ENCODE measurements around the gene DNAH17. TPM values are rescaled to one million over a fixed set of nuclear protein-coding genes. Genes with fewer than 3 reads are reported as not detected.

DNAH17 gene
- total RNA-seq, 1 experiment from 2014 or later = 0.76 TPM

DNA sequence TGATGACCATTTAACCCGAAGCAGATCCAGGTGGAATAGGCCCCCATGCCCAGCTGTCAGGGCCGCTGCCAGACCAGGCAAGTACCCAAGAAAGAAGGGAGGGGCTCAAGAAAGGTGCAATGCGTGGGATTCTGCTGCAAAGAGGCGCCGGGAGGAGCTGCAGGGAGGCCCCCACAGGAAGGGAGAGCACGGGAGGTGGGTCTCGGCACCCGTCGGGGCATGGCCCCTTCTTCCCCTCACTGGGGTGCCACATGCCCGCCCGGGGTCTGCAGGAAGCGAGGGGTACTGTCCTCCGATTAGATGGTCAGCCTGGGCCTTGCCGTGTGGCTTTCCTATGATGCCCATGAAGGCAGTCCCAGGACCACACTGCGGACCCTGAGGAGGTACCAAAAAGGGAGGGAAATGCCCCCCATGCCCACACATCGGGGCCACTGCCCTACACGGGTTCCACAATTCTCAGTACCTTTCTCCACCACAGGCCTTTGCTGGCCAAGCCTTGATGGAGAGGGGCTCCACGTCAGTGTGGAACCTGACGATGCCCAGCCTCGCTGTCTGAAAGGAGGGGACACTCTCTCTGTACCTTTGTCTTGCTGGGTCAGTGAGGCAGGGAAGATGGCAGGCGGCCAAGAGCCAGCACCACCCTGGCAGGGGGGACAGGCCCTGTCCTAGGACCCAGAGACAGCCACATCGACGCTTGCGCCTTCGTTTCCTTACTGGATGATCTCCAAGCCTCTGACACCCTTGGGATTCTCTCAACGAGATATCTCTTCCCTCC, 45.5 kb upstream of the DNAH17 start:
- no peaks in the 10 kb centered on the region for H3F3A ChIP-seq (ENCODE audit: insufficient read depth, low read depth)
- intact Hi-C loops (cut with micrococcal nuclease; ENCODE audit: unreplicated experiment) = no loop called here
- TF ChIP-seq CTCF (conservative IDR thresholded peaks at IDR 0.05) (no peak), EZH2 (IDR thresholded peaks at IDR 0.05; ENCODE audit: low read depth) (no peak)
- H3K9me3 ChIP-seq (ENCODE audit: insufficient read depth, low read depth) = no peaks in the 10 kb centered on the region
- no peak overlapping the region for H3K4me2 ChIP-seq
- ChIA-PET POLR2A (ENCODE audit: unreplicated experiment) (no interaction called here), CTCF (no interaction called here)
- no peak overlapping the region for H2AFZ ChIP-seq
- H3K4me1 ChIP-seq (replicated peaks; ENCODE audit: insufficient read depth) = no peaks in the 10 kb centered on the region
- no peaks in the 10 kb centered on the region for H3K27me3 ChIP-seq (ENCODE audit: insufficient read depth, low read depth)
- no peaks in the 10 kb centered on the region for H4K20me1 ChIP-seq (ENCODE audit: insufficient read depth)
- H3K4me3 ChIP-seq = no peak overlapping the region
- no peaks in the 10 kb centered on the region for H3K36me3 ChIP-seq (ENCODE audit: low read depth)
- no peak overlapping the region for H3K27ac ChIP-seq
- BruUV-seq (replicated peaks) = no TSS peak
- DNase-seq = no peak
- no peaks in the 10 kb centered on the region for H3K79me2 ChIP-seq (ENCODE audit: low read depth)
- no peaks in the 10 kb centered on the region for H3K9me2 ChIP-seq (ENCODE audit: insufficient read depth)

- Histone ChIP-seq H3K4me2 (no peak overlapping the region), H3F3A (ENCODE audit: insufficient read depth, low read depth) (no peaks in the 10 kb centered on the region), H2AFZ (no peak overlapping the region), H3K36me3 (ENCODE audit: low read depth) (no peaks in the 10 kb centered on the region), H4K20me1 (ENCODE audit: insufficient read depth) (no peaks in the 10 kb centered on the region), H3K27ac (no peak overlapping the region), H3K4me1 (replicated peaks; ENCODE audit: insufficient read depth) (no peaks in the 10 kb centered on the region), H3K9me2 (ENCODE audit: insufficient read depth) (no peaks in the 10 kb centered on the region), H3K9me3 (ENCODE audit: insufficient read depth, low read depth) (no peaks in the 10 kb centered on the region), H3K79me2 (ENCODE audit: low read depth) (no peaks in the 10 kb centered on the region), H3K4me3 (no peak overlapping the region), H3K27me3 (ENCODE audit: insufficient read depth, low read depth) (no peaks in the 10 kb centered on the region)
- ChIA-PET CTCF (no interaction called here), POLR2A (ENCODE audit: unreplicated experiment) (no interaction called here)
- intact Hi-C loops (cut with micrococcal nuclease; ENCODE audit: unreplicated experiment) = no loop called here
- no peak for TF ChIP-seq EZH2 (IDR thresholded peaks at IDR 0.05; ENCODE audit: low read depth)
- no peak for TF ChIP-seq CTCF (conservative IDR thresholded peaks at IDR 0.05)
- no TSS peak for BruUV-seq (replicated peaks)
- no peak for DNase-seq
Measured at GRCh38 chr17:78621720-78622490, 44.7 kb upstream of the DNAH17 start.

DNA sequence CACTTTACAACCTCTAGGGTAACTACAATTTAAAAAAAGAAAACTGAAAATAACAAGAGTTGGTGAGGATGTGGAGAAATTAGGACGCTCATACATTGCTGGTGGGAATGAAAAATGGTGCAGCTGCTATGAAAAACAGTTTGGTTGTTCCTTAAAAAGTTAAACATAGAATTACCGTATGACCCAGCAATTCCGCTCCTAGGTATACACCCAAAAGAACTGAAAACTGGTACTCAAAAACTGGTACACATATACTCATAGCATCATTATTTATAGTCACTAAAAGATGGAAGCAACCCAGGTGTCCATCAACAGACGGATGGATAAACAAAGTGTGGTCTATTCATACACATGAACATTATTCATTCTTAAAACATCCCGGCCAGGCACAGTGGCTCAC, 42.9 kb upstream of the DNAH17 start:
- no peak for TF ChIP-seq EZH2 (IDR thresholded peaks at IDR 0.05; ENCODE audit: low read depth)
- TF ChIP-seq CTCF (conservative IDR thresholded peaks at IDR 0.05) = no peak
- DNase-seq = no peak
- Histone ChIP-seq H4K20me1 (ENCODE audit: insufficient read depth) (no peaks in the 10 kb centered on the region), H3K36me3 (ENCODE audit: low read depth) (no peaks in the 10 kb centered on the region), H3K4me3 (no peak overlapping the region), H3K27ac (no peak overlapping the region), H3K9me2 (ENCODE audit: insufficient read depth) (no peaks in the 10 kb centered on the region), H2AFZ (no peak overlapping the region), H3K4me2 (no peak overlapping the region), H3K9me3 (ENCODE audit: insufficient read depth, low read depth) (no peaks in the 10 kb centered on the region), H3K79me2 (ENCODE audit: low read depth) (no peaks in the 10 kb centered on the region), H3F3A (ENCODE audit: insufficient read depth, low read depth) (no peaks in the 10 kb centered on the region), H3K4me1 (replicated peaks; ENCODE audit: insufficient read depth) (no peaks in the 10 kb centered on the region), H3K27me3 (ENCODE audit: insufficient read depth, low read depth) (no peaks in the 10 kb centered on the region)
- ChIA-PET CTCF (no interaction called here), POLR2A (ENCODE audit: unreplicated experiment) (no interaction called here)
- intact Hi-C loops (cut with micrococcal nuclease; ENCODE audit: unreplicated experiment) = no loop called here
- BruUV-seq (replicated peaks) = no TSS peak
